HG03460 (cell line): ENCODE measurements around the gene CD80.
"Not testable (repeated sequence)": the region's sequence is repeated elsewhere in the genome, so short reads cannot be mapped to it uniquely, and the experiment has no call there.

Experiments
- ATAC-seq: cut with Tn5 transposase; IDR thresholded peaks from one replicate; pipeline ENCODE4 v1.9.1; 2021; ENCODE audit not compliant: unreplicated experiment

Gene CD80

DNA sequence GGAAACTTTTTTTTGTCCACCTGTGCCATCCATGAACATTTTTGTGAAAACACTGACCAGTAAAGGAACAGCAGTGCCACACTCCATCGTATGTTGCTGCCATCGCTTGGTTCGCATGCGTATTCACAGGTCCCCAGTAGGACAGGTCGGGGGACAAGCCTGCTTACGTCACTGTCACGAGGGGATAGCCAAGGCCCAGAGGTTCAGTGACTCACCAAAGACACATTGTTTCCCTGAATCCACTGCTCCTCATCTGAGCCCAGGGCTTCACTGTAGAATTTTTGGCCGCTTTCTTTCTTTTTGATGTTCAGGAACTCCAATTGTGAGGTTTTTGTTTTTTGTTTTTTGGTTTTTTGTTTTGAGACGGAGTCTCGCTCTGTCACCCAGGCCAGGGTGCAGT lies 25.8 kb upstream of the CD80 start:
- ATAC-seq = no peak

- ATAC-seq = no peak
Measured at GRCh38 chr3:119582178-119582577, 22.8 kb upstream of the CD80 start.

DNA sequence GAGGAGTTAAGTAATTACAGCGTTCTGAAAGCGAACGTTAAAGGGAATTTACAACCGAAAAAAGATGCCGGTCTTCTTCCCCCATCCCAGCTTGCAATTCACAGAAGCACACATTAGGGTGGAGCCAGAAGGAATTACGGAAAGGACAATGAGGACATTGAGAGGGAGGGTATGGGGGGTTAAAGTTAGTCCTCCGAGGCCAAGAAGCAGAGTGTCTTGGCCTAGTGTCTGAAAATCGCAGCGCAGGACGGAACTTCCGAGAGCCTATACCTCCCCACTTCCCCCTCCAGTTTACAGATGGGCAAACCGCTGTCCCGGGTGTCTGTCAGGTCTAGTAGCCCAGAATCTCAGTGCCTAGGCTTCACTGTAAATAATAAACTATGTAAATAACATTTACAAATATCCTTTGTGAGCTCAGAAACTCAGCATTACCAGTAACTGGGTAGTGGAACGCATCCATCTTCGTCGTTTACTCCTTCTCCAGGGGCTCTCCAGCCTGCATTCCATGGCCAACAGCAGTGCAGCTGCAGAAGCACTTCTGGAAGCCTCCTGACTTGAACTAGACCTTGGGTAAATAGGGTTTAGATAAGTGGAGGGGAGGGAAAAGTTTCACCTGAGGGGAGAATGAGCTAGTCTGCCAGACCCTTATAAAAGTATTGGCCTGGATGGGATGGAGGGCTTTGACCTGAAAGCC lies 20.8 kb upstream of the CD80 start:
- peak; percentile 85 for ATAC-seq

DNA sequence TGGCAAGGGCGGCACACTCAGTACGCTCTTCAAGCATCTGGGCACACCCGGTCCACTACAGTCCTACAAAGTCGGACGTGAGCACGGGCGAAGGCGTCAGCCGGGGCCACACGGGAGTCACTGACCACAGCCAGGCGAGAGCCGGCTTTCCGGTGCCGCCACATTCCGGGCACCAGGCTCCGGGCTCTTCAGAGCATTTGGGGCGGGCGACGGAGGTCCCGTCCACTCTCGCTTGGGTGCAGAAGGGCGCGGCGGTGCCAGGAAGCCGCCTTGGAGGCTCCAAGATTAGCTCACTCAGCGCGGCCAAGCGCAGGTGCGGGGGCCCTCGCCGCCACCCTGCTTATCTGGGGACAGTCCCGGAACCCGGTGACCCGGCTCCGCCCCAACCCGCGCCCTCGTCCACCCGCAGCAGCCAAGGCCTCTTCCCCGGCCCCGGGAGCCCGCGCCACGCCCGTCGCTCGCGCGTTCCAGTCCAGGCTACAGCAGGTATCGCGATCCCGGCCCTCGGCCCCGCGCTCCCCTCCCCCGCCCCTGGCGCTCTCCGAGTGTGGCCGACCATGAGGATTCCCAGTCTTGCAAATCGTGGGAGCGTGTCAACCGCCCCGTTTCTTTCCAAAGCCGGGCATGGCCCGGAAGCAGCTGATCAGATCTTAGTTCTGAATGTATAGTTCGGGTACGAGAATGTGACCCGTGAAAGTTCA lies 20.1 kb upstream of the CD80 start, which contains the start of gene ADPRH:
TSS of gene ADPRH (plus strand) at position 127 of the 701 bp plus-strand sequence. CDS start 2,678 bp downstream, outside the sequence.
- ATAC-seq = peak; percentile 47

GRCh38 chr3:119575507-119575906 lies 16.1 kb upstream of the CD80 start:
- no peak for ATAC-seq

- ATAC-seq = no peak
Measured at GRCh38 chr3:119571688-119572087, 12.3 kb upstream of the CD80 start.

GRCh38 chr3:119571230-119571629 lies 11.8 kb upstream of the CD80 start:
- no peak for ATAC-seq

DNA sequence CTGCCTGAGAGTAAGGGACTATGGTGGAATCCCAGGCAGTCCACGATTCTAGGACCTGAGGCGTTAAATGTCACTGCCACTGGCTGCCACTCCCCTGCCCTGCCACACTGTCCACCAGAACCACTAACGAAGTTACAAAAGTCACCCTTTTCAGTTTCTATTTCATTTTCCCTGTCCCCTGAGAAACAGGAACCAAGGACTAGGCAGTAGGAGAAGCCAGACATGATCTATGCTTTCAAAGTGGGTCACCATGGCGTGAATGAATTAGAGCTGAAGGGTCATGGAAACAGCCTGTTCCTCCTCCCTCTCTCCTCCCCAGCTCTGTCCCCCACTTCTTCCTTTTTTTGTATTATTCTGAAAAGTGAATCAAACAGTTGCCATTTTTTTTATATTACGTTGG lies 10.8 kb upstream of the CD80 start:
- ATAC-seq = no peak

DNA sequence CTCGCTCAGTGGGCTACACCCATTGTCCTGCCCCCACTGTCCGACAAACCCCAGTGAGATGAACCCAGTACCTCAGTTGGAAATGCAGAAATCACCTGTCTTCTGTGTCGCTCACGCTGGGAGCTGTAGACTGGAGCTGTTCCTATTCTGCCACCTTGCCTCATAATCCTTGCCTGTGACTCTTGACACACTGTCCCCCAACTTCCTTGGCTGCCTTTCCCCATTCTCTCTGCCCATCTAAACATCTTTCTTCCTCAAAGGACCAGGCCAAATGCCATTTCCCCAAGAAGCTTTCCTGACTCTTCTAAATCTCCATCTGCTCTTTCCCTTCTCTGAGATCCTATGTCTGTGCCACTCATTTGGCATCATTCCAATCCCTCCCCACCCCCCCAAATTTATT lies 9.7 kb upstream of the CD80 start:
- no peak for ATAC-seq

DNA sequence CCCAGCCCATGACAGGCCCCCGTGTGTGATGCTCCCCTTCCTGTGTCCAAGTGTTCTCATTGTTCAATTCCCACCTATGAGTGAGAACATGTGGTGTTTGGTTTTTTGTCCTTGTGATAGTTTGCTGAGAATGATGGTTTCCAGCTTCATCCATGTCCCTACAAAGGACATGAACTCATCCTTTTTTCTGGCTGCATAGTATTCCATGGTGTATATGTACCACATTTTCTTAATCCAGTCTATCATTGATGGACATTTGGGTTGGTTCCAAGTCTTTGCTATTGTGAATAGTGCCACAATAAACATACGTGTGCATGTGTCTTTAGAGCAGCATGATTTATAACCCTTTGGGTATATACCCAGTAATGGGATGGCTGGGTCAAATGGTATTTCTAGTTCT lies 3.9 kb upstream of the CD80 start:
- ATAC-seq = not testable (repeated sequence)

- peak; percentile 68 for ATAC-seq
Measured at GRCh38 chr3:119562307-119562961, 3.0 kb upstream of the CD80 start.

DNA sequence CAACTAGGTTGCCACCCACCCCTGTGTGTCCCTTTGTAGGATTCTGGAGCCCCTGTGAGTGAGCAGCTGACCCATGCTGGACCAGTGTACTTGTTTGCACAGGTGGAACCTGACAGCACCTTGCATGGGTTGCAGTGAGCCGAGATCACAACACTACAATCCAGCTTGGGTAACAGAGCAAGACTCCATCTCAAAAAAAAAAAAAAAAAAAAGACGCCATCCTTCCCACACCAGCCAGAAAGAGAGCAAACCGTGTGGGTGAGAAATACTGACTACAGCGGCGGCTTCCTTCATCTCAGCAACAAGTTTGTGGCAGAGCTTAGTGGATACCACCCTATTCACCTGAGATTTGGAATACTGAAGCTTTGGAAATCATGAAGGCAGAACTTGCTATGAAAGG lies 746 bp upstream of the CD80 start:
- no peak for ATAC-seq

- no peak for ATAC-seq
Measured at GRCh38 chr3:119558626-119559317, 642 bp downstream of the CD80 start.

- ATAC-seq = no peak
Measured at GRCh38 chr3:119557877-119558269, 1.5 kb downstream of the CD80 start.

DNA sequence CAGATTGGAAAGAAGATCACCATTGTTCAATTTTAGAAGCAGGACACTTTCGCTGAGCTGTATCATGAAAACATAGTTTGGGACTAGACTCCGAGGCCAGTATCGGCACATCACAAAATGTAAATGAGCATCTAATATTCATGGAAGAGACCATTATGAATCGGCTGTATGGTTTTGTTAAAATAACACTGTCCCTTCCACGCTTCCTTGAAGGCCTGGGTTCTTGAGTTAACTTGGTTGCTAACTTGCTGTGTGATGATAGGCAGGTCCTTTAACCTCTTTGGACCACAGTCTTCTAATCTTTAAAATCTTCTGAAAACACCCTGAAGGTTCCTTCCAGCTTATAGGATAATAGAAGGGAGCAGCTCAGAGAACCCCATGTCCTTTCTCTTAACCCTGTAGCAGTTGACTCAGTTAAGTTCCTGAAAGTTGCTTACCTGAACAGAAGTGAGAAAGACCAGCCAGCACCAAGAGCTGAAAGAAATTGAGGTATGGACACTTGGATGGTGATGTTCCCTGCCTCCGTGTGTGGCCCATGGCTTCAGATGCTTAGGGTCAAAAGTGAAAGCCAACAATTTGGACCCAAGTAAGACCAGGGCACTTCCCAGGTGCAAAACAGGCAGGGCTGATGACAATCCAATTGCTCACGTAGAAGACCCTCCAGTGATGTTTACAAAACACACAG lies 2.1 kb downstream of the CD80 start:
- no peak for ATAC-seq

DNA sequence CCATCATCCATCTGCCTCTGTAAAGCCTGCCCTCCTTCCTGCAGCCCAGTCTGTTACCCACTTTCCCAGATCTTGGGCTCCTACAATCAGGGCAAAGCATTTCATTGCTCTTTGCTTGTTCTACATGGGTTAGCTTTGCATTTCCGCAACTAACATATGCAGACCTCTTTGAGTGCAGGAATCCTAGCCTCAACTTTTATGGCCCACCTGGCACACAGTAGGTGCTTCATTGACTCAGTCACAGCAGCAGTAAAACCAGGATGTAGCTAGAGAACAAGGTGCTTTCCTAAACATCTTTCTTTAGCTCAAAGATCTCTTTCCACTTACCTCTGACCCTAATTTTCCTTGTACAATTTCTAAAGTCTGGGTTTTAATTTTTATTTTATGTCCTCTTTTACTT lies 3.5 kb downstream of the CD80 start:
- no peak for ATAC-seq

GRCh38 chr3:119555309-119555735 lies 4.1 kb downstream of the CD80 start:
- no peak for ATAC-seq

DNA sequence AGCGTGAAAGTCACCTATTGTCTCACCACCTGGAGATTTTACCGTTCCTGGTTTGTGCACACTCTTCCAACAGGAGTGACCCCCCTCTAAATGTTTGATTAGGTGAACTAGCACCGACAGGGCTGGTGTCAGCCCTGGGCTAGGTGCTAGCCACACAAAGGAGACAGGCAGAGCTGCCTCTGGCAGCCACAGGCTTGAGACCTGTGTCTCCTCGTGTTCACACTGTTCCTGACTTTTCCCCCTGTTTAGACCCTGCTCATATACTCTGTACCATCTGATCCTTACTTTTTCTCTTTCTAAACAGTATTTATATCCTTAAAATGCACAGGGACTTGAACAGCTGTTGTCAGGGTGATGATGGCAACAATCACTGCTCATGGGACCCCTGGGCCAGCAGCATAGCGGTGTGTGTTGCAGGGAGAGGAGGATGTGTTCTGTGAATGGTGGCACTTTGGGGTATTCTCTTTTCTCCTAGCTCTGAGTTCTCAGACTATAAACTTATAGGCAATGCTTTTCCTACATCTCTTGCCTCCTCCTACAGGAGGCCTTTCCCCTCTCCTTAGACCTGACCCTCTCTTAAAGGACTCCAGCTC lies 5.5 kb downstream of the CD80 start:
- no peak for ATAC-seq

GRCh38 chr3:119552928-119553327 lies 6.5 kb downstream of the CD80 start:
- not testable (repeated sequence) for ATAC-seq

- no peak for ATAC-seq
Measured at GRCh38 chr3:119551598-119551997, 7.8 kb downstream of the CD80 start.
